ENCODE measurements around the gene PPP1R3C. TPM values are rescaled to one million over a fixed set of nuclear protein-coding genes. Genes with fewer than 3 reads are reported as not detected.

PPP1R3C gene
- total and polyA plus RNA-seq, 2 of the 4 experiments (the other 2 are of a cell fraction), result 17.4 to 62.9 TPM

DNA sequence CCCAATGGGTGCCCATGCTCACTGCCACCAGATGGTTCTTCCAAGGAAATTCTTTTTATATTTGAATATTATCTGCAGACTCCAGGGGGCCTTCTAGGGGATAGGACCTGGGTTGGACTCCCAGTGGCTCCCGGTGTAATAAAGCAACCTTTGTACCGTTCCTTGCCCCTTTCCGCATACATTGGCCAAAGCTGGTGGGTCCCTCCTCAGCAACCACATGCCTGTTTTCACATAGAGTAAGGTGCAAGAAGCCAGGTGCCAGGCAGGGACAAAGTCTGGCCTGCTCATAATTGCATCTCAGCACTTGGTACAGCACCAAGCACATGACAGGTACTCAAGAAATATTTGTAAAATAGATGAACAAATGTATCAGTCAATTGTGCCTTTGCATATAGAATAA lies 46.4 kb upstream of the PPP1R3C start:
- Histone ChIP-seq H4K20me1 (ENCODE audit: insufficient read depth, low read length) (peaks cover 3% of the 10 kb centered on the region; the same call in 1 of the 2 replicates), H4K8ac (ENCODE audit: low read depth in 2 of 2, low read length in 2 of 2) (no peak overlapping the region), H3K27ac (ENCODE audit: insufficient read depth, low read length) (no peak overlapping the region), H2BK15ac (ENCODE audit: low read depth, low read length) (no peak overlapping the region; the same call in 2 of the 3 replicates), H3K4me1 (ENCODE audit: control insufficient read depth, insufficient read depth, low read length) (peaks cover 13% of the 10 kb centered on the region), H3K4me3 (ENCODE audit: insufficient read depth, low read depth, low read length) (no peak overlapping the region), H3K9me3 (ENCODE audit: control insufficient read depth, insufficient read depth, low read length) (no peaks in the 10 kb centered on the region), H2AK9ac (replicated peaks; ENCODE audit: low read depth, low read length, poor library complexity) (no peak overlapping the region), H3K18ac (ENCODE audit: low read depth, low read length) (no peak overlapping the region), H3K9me1 (ENCODE audit: insufficient read depth, low read length) (peaks cover 15% of the 10 kb centered on the region), H3K4ac (ENCODE audit: low read depth, low read length) (no peak overlapping the region), H3K36me3 (ENCODE audit: control insufficient read depth, insufficient read depth, low read length) (no peaks in the 10 kb centered on the region), H3K14ac (replicated peaks; ENCODE audit: low read depth, low read length) (no peak overlapping the region), H3K4me2 (ENCODE audit: low read depth, low read length) (no peak overlapping the region), H2BK20ac (ENCODE audit: low read depth, low read length) (no peak overlapping the region), H4K5ac (ENCODE audit: low read depth, low read length) (no peak overlapping the region), H2AFZ (replicated peaks; ENCODE audit: low read length, poor library complexity) (no peak overlapping the region), H3K9ac (ENCODE audit: low read depth, low read length) (no peak overlapping the region), H2AK5ac (ENCODE audit: low read depth, low read length) (no peak overlapping the region), H3K56ac (ENCODE audit: extremely low read depth, insufficient read depth, low read length) (no peak overlapping the region), H3K79me1 (ENCODE audit: low read depth in 1 of 2, low read length in 2 of 2) (no peaks in the 10 kb centered on the region), H3K27me3 (ENCODE audit: control insufficient read depth, insufficient read depth, low read length) (no peaks in the 10 kb centered on the region), H3K23ac (ENCODE audit: low read depth, low read length) (no peak overlapping the region), H4K91ac (ENCODE audit: insufficient read depth, low read depth, low read length) (no peak overlapping the region), H2BK120ac (ENCODE audit: low read depth, low read length) (no peak overlapping the region), H2BK5ac (ENCODE audit: low read depth, low read length, poor library complexity, severe bottlenecking) (no peak overlapping the region)
- POLR2A ChIA-PET (ENCODE audit: unreplicated experiment), result no interaction called here
- intact Hi-C loops (cut with micrococcal nuclease) (no loop called here), in situ Hi-C loops (cut with MboI; ENCODE audit: low sequenced_read_pairs) (no loop called here), dilution Hi-C loops (cut with HindIII; ENCODE audit: low sequenced_read_pairs, unreplicated experiment) (no loop called here)
- CTCF ChIA-PET, result no interaction called here
- DNase-seq, result no peak
- TF ChIP-seq USF2 (IDR thresholded peaks at IDR 0.05; ENCODE audit: low read depth, low read length) (no peak), FOS (IDR thresholded peaks at IDR 0.05; ENCODE audit: low read depth, low read length) (no peak), RAD21 (IDR thresholded peaks at IDR 0.05; ENCODE audit: low read length) (no peak), RCOR1 (IDR thresholded peaks at IDR 0.05; ENCODE audit: insufficient replicate concordance, low read length) (no peak), MAFK (IDR thresholded peaks at IDR 0.05; ENCODE audit: low read depth, low read length) (no peak), MAZ (IDR thresholded peaks at IDR 0.05; ENCODE audit: borderline replicate concordance, low read depth, low read length) (no peak), SMC3 (IDR thresholded peaks at IDR 0.05; ENCODE audit: low read depth, low read length) (no peak), CHD1 (IDR thresholded peaks at IDR 0.05; ENCODE audit: low read depth, low read length) (no peak), CEBPB (IDR thresholded peaks at IDR 0.05; ENCODE audit: low read depth, low read length) (no peak), NFE2L2 (IDR thresholded peaks at IDR 0.05; ENCODE audit: low read depth, low read length) (no peak), POLR2A (IDR thresholded peaks at IDR 0.05; ENCODE audit: low read depth, low read length) (no peak), MXI1 (IDR thresholded peaks at IDR 0.05; ENCODE audit: borderline replicate concordance, low read depth, low read length) (no peak), CTCF (conservative IDR thresholded peaks at IDR 0.05; ENCODE audit: low read depth, low read length) (no peak), RFX5 (IDR thresholded peaks at IDR 0.05; ENCODE audit: low read depth, low read length) (no peak), BHLHE40 (IDR thresholded peaks at IDR 0.05; ENCODE audit: low read depth, low read length) (no peak)
- TF ChIP-seq, protein P1, sequence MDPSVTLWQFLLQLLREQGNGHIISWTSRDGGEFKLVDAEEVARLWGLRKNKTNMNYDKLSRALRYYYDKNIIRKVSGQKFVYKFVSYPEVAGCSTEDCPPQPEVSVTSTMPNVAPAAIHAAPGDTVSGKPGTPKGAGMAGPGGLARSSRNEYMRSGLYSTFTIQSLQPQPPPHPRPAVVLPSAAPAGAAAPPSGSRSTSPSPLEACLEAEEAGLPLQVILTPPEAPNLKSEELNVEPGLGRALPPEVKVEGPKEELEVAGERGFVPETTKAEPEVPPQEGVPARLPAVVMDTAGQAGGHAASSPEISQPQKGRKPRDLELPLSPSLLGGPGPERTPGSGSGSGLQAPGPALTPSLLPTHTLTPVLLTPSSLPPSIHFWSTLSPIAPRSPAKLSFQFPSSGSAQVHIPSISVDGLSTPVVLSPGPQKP (IDR thresholded peaks at IDR 0.05; ENCODE audit: borderline replicate concordance, low read depth, low read length), result no peak
- no peak for ATAC-seq (ENCODE audit: low read depth)
- BruUV-seq (replicated peaks), result no TSS peak
- no CpG with 5 or more reads among the region's 3 CpGs for WGBS, 2 experiments (ENCODE audit: extremely low coverage in 2 of 2, insufficient read length in 1 of 2)
